ENCODE results near the gene DNAJC30. TPM values are rescaled to one million over a fixed set of nuclear protein-coding genes. Genes with fewer than 3 reads are reported as not detected.

Gene DNAJC30
- total and polyA plus RNA-seq, 2 of the 8 experiments (the other 6 are each of a cell fraction or from before 2014, with no cell fraction given), result 6.1 to 6.3 TPM

- CTCF ChIA-PET (ENCODE audit: partially characterized antibody), result interaction anchor here (0.7 to 9.1 kb wide), 12 partner anchors 11 to 63 kb away, joined by 3 to 72 read pairs (median 4); no protein-coding TSS in a partner anchor
- Histone ChIP-seq H2AFZ (ENCODE audit: low read length) (no peak overlapping the region), H2BK20ac (ENCODE audit: low read length) (no peak overlapping the region), H3K56ac (replicated peaks; ENCODE audit: insufficient read length, low read depth, low read length) (no peak overlapping the region), H2BK5ac (ENCODE audit: low read depth, low read length) (no peak overlapping the region), H3K27ac (ENCODE audit: low read depth, low read length) (no peak overlapping the region), H3K4me1 (replicated peaks in 1 of 4; ENCODE audit: control insufficient read depth in 3 of 4, insufficient read depth in 4 of 4, low read length in 3 of 4) (peaks cover 0 to 20% (median 9%) of the 10 kb centered on the region in 4 experiments; a peak in 6 of 7 replicates), H3K23me2 (ENCODE audit: low read depth, low read length) (peaks cover 5% of the 10 kb centered on the region; the same call in 1 of the 2 replicates), H3K79me2 (ENCODE audit: control insufficient read depth in 1 of 2, insufficient read depth in 2 of 2, low read length in 2 of 2) (no peaks in the 10 kb centered on the region), H2BK120ac (replicated peaks; ENCODE audit: low read depth, low read length) (no peak overlapping the region), H3K27me3 (replicated peaks in 1 of 4; ENCODE audit: control insufficient read depth in 3 of 4, extremely low read depth in 1 of 4, insufficient read depth in 3 of 4, low read length in 3 of 4) (no peaks in the 10 kb centered on the region; a peak in 2 of 7 replicates), H3K9ac (replicated peaks in 1 of 4; ENCODE audit: extremely low read depth in 1 of 4, low read depth in 3 of 4, low read length in 3 of 4) (no peak overlapping the region), H3K79me1 (ENCODE audit: low read depth, low read length) (0 out of 2 replicates have a peak, but pooled peaks cover 3% of the 10 kb centered on the region), H3K18ac (ENCODE audit: extremely low read depth, low read length) (no peak overlapping the region), H3K4ac (replicated peaks; ENCODE audit: insufficient read length, low read depth, low read length) (no peak overlapping the region), H3K4me2 (ENCODE audit: insufficient read depth in 1 of 2, low read depth in 2 of 2, low read length in 2 of 2) (peak overlapping the region in 1 of 2 experiments; percentile 76; a peak in 1 of 4 replicates), H2AK5ac (ENCODE audit: low read depth, low read length) (no peak overlapping the region), H4K5ac (ENCODE audit: insufficient read length, low read depth, low read length) (no peak overlapping the region), H4K91ac (replicated peaks; ENCODE audit: insufficient read length, low read length) (no peak overlapping the region), H3K4me3 (ENCODE audit: extremely low read depth in 1 of 4, insufficient read depth in 2 of 4, low read depth in 3 of 4, low read length in 4 of 4) (no peak overlapping the region), H4K20me1 (replicated peaks in 1 of 2; ENCODE audit: control insufficient read depth in 1 of 2, insufficient read depth in 2 of 2, low read length in 2 of 2) (no peaks in the 10 kb centered on the region), H3K23ac (ENCODE audit: insufficient read length) (no peak overlapping the region), H3K9me3 (ENCODE audit: insufficient read depth in 2 of 2, low read depth in 1 of 2, low read length in 1 of 2) (no peaks in the 10 kb centered on the region), H4K8ac (ENCODE audit: extremely low read depth, insufficient read depth, low read length) (no peak overlapping the region; the same call in 1 of the 2 replicates), H2BK15ac (ENCODE audit: low read length) (no peak overlapping the region), H2BK12ac (ENCODE audit: low read depth, low read length) (no peak overlapping the region), H3K14ac (ENCODE audit: insufficient read length) (no peak overlapping the region), H3K36me3 (ENCODE audit: control insufficient read depth in 2 of 4, insufficient read depth in 4 of 4, low read length in 3 of 4) (no peaks in the 10 kb centered on the region)
- no peak for TF ChIP-seq SRF (IDR thresholded peaks at IDR 0.05; ENCODE audit: low read depth, low read length)
- TF ChIP-seq EZH2 (IDR thresholded peaks at IDR 0.05; ENCODE audit: low read depth, low read length, severe bottlenecking), result no peak
- TF ChIP-seq FOSL1 (IDR thresholded peaks at IDR 0.05; ENCODE audit: insufficient read depth, low read depth, low read length), result no peak
- TF ChIP-seq NRF1 (IDR thresholded peaks at IDR 0.05; ENCODE audit: low read depth, low read length), result no peak
- TF ChIP-seq TCF12 (IDR thresholded peaks at IDR 0.05; ENCODE audit: low read depth, low read length), result no peak
- no peak for TF ChIP-seq JUND (IDR thresholded peaks at IDR 0.05; ENCODE audit: low read length)
- TF ChIP-seq CTCF (IDR thresholded peaks at IDR 0.05; ENCODE audit: control extremely low read depth in 1 of 3, insufficient read depth in 1 of 3, low read depth in 1 of 3, low read length in 3 of 3), result no peak
- no peak for TF ChIP-seq CTBP2 (IDR thresholded peaks at IDR 0.05; ENCODE audit: borderline replicate concordance, insufficient read depth, insufficient read length, low read length)
- no peak for TF ChIP-seq CBX8 (IDR thresholded peaks at IDR 0.05; ENCODE audit: borderline replicate concordance, low read depth, low read length)
- no peak for TF ChIP-seq CEBPB (IDR thresholded peaks at IDR 0.05; ENCODE audit: low read depth, low read length)
- WGBS, 2 experiments (ENCODE audit: extremely low coverage in 1 of 2, insufficient coverage in 1 of 2, insufficient read length in 1 of 2, insufficient replicate concordance in 2 of 2, low coverage in 1 of 2, low lambda C conversion rate in 2 of 2, missing lambda C conversion rate in 1 of 2), result 83% methylated on average over 19 of the region's 19 CpGs; no CpG with 5 or more reads in 1 of the 2 experiments
- no peak for DNase-seq (ENCODE audit: low read depth in 1 of 2, low spot score in 2 of 2)
- no peak for FAIRE-seq
- POLR2A ChIA-PET (ENCODE audit: partially characterized antibody), result interaction anchor here (0.6 to 2.1 kb wide), 10 partner anchors 13 to 147 kb away, joined by 3 to 6 read pairs (median 3); partner anchors contain the start of gene BAZ1B
Measured at GRCh38 chr7:73669288-73669701, 14.0 kb downstream of the DNAJC30 start.
